Panc1 (cell line): ENCODE results near the gene WNK1. TPM values are rescaled to one million over a fixed set of nuclear protein-coding genes. Genes with fewer than 3 reads are reported as not detected.

Experiments used
- ATAC-seq: fragments of 200-7000 bp; cut with Tn5 transposase; 2 replicates; pipeline ENCODE4 v1.9.1; 2020; ENCODE audit warnings: mild to moderate bottlenecking, moderate library complexity
- BruUV-seq: library from RNA; stranded (reverse); fragments of 400-500 nt; replicated peaks from 2 replicates; lab custom pipeline; 2021; lab: Mats Ljungman, UMichigan
- CTCF ChIA-PET: fragments of 300-600 bp; sonication (Branson Sonifier 250); formaldehyde crosslinking; loops from one replicate; lab custom pipeline; 2022; ENCODE audit warnings: antibody characterized with exemption; lab: Charles Lee
- POLR2A ChIA-PET: fragments of 300-600 bp; sonication (Branson Sonifier 250); formaldehyde crosslinking; loops from one replicate; lab custom pipeline; 2022; ENCODE audit warnings: antibody characterized with exemption; lab: Charles Lee
- DNase-seq: peaks from one replicate; pipeline ENCODE4 v3.0.0-alpha.2; 2010; ENCODE audit warnings: low read depth, low spot score
- H3K27ac ChIP-seq: 2 replicates; pipeline ENCODE4 v1.5.1; 2011; ENCODE audit warnings: mild to moderate bottlenecking, low read length, inconsistent platforms
- H3K27me3 ChIP-seq: fragments of 200-500 bp; sonication (Bioruptor generic); 2 replicates; pipeline ENCODE4 v1.6.0; 2014; ENCODE audit warnings: low read length, inconsistent platforms; ENCODE audit not compliant: control insufficient read depth, insufficient read depth
- H3K36me3 ChIP-seq: fragments of 200-500 bp; sonication (Bioruptor generic); 2 replicates; pipeline ENCODE4 v1.5.1; 2014; ENCODE audit warnings: inconsistent platforms, mild to moderate bottlenecking, low read length, moderate library complexity; ENCODE audit not compliant: control insufficient read depth, insufficient read depth
- H3K4me1 ChIP-seq: 2 replicates; pipeline ENCODE4 v1.5.1; 2011; ENCODE audit warnings: inconsistent platforms, mild to moderate bottlenecking, low read length, moderate library complexity; ENCODE audit not compliant: control insufficient read depth, insufficient read depth
- H3K4me3 ChIP-seq, 2 experiments: 2 replicates each; pipeline ENCODE4 v1.5.1; 2011 to 2012; ENCODE audit warnings: low read depth in 2 of 2, low read length in 2 of 2, mild to moderate bottlenecking in 2 of 2, inconsistent platforms in 1 of 2, moderate library complexity in 1 of 2
- H3K9me3 ChIP-seq: fragments of 200-500 bp; sonication (Bioruptor generic); 2 replicates; pipeline ENCODE4 v1.5.1; 2014; ENCODE audit warnings: low read depth, mild to moderate bottlenecking, inconsistent platforms, low read length, moderate library complexity; ENCODE audit not compliant: control insufficient read depth, insufficient read depth
- CTCF ChIP-seq: fragments of 450-650 bp; IDR thresholded peaks from 2 replicates; pipeline ENCODE4 v1.5.1; 2017; ENCODE audit warnings: mild to moderate bottlenecking
- POLR2AphosphoS5 ChIP-seq: IDR thresholded peaks from 2 replicates; pipeline ENCODE4 v1.6.1; 2012; ENCODE audit warnings: mild to moderate bottlenecking, low read depth, low read length, moderate library complexity
- REST ChIP-seq, 2 experiments: IDR thresholded peaks; 2 replicates each; pipeline ENCODE4 v1.6.1; 2011 to 2012; ENCODE audit warnings: low read depth in 2 of 2, control low read depth in 1 of 2, low read length in 1 of 2, mild to moderate bottlenecking in 1 of 2, moderate library complexity in 1 of 2; ENCODE audit not compliant: insufficient read depth in 1 of 2
- SIN3A ChIP-seq: IDR thresholded peaks from 2 replicates; pipeline ENCODE4 v1.6.1; 2012; ENCODE audit warnings: low read depth, mild to moderate bottlenecking, low read length, moderate library complexity, borderline replicate concordance; ENCODE audit not compliant: insufficient read depth
- TCF7L2 ChIP-seq: IDR thresholded peaks from 2 replicates; pipeline ENCODE4 v1.6.1; 2011; ENCODE audit warnings: mild to moderate bottlenecking, low read depth, low read length, inconsistent platforms
- in situ Hi-C: cut with HindIII; loops from 2 replicates; pipeline ENCODE4 v1.10.0; 2016; ENCODE audit warnings: low sequenced_read_pairs, low pct_unique_long_range_greater_than_20kb
- intact Hi-C: fragments of 100-400 bp; cut with micrococcal nuclease; formaldehyde crosslinking; loops from one replicate; pipeline ENCODE4 v1.10.0; 2022; ENCODE audit not compliant: unreplicated experiment
- total RNA-seq: library from RNA; stranded (reverse); gene quantifications from one replicate; pipeline ENCODE4 v1.2.1, GENCODE V29; 2021; ENCODE audit not compliant: unreplicated experiment

Gene WNK1
- total RNA-seq, 1 experiment from 2014 or later, result 181 TPM

GRCh38 chr12:905261-906031 is 153.1 kb downstream of the WNK1 start:
- intact Hi-C loops, result no loop called here

GRCh38 chr12:906062-906585 is 153.7 kb downstream of the WNK1 start:
- TF ChIP-seq SIN3A (no peak), TCF7L2 (no peak), CTCF (no peak), REST (IDR thresholded peaks at IDR 0.05; ENCODE audit: insufficient read depth in 1 of 2, low read depth in 2 of 2, low read length in 1 of 2) (no peak), POLR2AphosphoS5 (no peak)
- DNase-seq, result no peak
- no peak overlapping the region for H3K27ac ChIP-seq
- intact Hi-C loops (no loop called here), in situ Hi-C loops (no loop called here)
- no TSS peak for BruUV-seq
- peaks cover 33% of the 10 kb centered on the region for H3K36me3 ChIP-seq
- H3K4me3 ChIP-seq, result no peak overlapping the region
- no peaks in the 10 kb centered on the region for H3K27me3 ChIP-seq
- CTCF ChIA-PET, result no interaction called here
- no peaks in the 10 kb centered on the region for H3K4me1 ChIP-seq
- no peak for ATAC-seq
- POLR2A ChIA-PET, result no interaction called here
- H3K9me3 ChIP-seq, result no peaks in the 10 kb centered on the region

More at GRCh38 chr12:905261-906031, 153.1 kb downstream of the WNK1 start:
- Histone ChIP-seq H3K27me3 (no peaks in the 10 kb centered on the region), H3K4me3 (no peak overlapping the region), H3K27ac (no peak overlapping the region), H3K36me3 (peaks cover 34% of the 10 kb centered on the region), H3K4me1 (no peaks in the 10 kb centered on the region), H3K9me3 (no peaks in the 10 kb centered on the region)
- no peak for ATAC-seq
- TF ChIP-seq TCF7L2 (no peak), POLR2AphosphoS5 (no peak), REST (IDR thresholded peaks at IDR 0.05; ENCODE audit: insufficient read depth in 1 of 2, low read depth in 2 of 2, low read length in 1 of 2) (no peak), CTCF (no peak), SIN3A (no peak)
- no TSS peak for BruUV-seq
- in situ Hi-C loops, result no loop called here
- ChIA-PET CTCF (no interaction called here), POLR2A (no interaction called here)
- no peak for DNase-seq
